Skeletal muscle cell (primary cell): ENCODE measurements around the gene TTYH3.

ENCODE experiments used
- DNase-seq: peaks from one replicate; pipeline ENCODE4 v3.0.0-alpha.2; 2010; ENCODE audit warnings: low read depth
- H3K4me3 ChIP-seq: 2 replicates; pipeline ENCODE4 v1.5.1; 2011; ENCODE audit warnings: low read depth, mild to moderate bottlenecking, control low read depth, low read length, moderate library complexity

Gene TTYH3

DNA sequence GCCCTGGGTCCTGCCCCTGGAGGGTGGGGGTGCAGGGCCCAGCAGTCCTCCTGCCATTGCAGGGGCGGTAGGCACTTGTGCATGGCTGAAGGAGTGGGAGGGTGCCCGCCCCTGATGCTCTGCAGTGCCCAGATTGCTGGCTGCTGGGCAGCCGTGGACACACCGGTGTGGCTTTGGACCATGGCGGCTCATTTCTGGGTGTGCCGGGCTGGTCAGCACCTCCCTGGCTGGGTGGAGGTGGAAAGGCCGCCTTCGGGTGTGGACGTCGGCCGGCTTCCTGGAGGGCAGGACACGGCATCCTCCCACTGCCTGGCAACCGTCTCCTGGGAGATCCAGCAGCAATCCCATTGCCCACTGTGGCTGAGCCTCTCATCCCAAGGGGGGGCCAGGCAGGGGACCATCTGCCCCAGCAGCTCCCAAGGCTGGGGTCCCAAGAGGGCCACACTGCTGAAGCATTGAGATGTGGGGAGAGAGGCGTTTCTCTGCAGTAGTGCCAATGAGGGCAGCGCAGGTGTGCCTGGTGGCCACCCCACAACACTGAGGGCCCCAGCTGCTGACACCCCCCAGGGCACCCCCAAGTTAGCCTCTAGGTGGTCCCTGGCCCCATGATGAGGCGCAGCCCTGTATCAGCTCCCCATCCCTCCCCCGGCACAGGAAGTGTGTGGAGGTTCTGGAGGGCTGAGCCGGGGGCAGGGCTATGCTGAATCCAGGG is 12.9 kb downstream of the TTYH3 start:
- H3K4me3 ChIP-seq: no peak overlapping the region
- DNase-seq: no peak

- H3K4me3 ChIP-seq: no peak overlapping the region
- no peak for DNase-seq
These were observed 13.6 kb downstream of the TTYH3 start for GRCh38 chr7:2645274-2645868.

GRCh38 chr7:2646336-2646679 is 14.5 kb downstream of the TTYH3 start:
- no peak for DNase-seq
- H3K4me3 ChIP-seq: no peak overlapping the region

DNA sequence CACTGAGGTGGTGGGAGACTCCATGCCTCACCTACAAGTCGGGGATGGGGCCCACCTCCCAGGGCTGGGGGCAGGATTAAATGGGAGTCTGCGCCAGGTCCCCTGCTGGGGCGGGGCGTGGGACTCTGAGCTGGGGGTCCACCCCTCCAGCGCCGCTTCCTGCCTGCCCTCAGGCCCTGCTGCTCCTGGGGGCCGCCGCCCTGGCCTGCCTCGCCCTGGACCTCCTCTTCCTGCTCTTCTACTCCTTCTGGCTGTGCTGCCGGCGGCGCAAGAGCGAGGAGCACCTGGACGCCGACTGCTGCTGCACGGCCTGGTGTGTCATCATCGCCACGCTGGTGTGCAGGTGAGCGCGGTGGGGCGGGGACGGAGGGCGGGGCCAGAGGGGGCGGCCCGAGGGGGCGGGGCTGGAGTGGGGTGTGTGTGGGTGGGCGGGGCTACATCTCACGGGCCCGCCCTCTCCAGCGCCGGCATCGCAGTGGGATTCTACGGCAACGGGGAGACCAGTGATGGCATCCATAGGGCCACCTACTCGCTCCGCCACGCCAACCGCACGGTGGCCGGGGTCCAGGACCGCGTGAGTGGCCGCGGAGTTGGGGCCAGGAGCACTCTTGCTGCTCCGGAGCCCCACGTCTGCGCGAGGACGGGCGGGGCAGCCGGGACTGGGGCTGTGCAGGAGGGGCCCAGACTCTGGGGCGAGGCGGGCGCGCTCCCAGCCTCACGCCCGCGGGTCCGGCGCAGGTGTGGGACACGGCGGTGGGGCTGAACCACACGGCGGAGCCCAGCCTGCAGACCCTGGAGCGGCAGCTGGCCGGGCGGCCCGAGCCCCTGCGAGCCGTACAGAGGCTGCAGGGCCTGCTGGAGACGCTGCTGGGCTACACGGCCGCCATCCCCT is 15.1 kb downstream of the TTYH3 start:
- H3K4me3 ChIP-seq: no peak overlapping the region
- DNase-seq: no peak

- no peak for DNase-seq
These were observed 15.9 kb downstream of the TTYH3 start for GRCh38 chr7:2647594-2648172.

DNA sequence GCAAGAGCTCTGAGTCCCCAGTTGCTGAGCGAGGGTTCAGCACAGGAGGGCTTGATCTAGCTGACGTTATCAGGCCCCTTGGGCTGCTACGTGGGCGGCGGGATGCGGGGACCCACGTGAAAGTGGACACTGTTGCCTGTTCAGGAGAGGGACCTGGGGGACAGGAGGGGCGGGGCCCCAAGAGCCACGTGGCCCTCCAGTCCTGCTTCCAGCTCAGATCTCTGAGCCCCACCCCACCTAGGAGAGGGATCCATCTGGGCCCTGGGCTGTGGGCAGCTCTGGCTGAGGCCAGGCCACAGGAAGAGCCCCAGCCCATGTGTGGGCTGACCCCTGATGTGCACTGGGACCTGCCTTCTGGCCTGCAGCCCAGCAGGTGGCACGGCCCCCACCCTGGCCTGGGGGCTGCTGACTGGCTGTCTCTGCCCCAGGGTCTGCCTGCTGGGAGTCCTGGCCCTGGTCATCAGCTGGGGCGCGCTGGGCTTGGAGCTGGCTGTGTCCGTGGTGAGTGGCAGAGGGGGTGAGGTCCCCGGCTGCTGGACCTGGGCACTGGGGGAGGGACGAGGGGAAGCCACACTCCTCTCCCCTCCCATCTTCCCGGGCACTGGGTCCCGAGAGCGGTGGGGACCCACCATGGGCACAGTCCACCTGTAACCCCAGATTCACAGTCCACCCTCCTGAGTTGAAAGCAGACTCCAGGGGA is 17.5 kb downstream of the TTYH3 start:
- DNase-seq: no peak
- no peak overlapping the region for H3K4me3 ChIP-seq

More at GRCh38 chr7:2647594-2648172, 15.9 kb downstream of the TTYH3 start:
- H3K4me3 ChIP-seq: no peak overlapping the region

GRCh38 chr7:2649991-2650390 is 18.2 kb downstream of the TTYH3 start:
- no peak for DNase-seq
- no peak overlapping the region for H3K4me3 ChIP-seq

GRCh38 chr7:2650451-2650850 is 18.7 kb downstream of the TTYH3 start:
- H3K4me3 ChIP-seq: no peak overlapping the region
- DNase-seq: no peak

GRCh38 chr7:2651336-2651735 is 19.6 kb downstream of the TTYH3 start:
- no peak for DNase-seq
- no peak overlapping the region for H3K4me3 ChIP-seq

DNA sequence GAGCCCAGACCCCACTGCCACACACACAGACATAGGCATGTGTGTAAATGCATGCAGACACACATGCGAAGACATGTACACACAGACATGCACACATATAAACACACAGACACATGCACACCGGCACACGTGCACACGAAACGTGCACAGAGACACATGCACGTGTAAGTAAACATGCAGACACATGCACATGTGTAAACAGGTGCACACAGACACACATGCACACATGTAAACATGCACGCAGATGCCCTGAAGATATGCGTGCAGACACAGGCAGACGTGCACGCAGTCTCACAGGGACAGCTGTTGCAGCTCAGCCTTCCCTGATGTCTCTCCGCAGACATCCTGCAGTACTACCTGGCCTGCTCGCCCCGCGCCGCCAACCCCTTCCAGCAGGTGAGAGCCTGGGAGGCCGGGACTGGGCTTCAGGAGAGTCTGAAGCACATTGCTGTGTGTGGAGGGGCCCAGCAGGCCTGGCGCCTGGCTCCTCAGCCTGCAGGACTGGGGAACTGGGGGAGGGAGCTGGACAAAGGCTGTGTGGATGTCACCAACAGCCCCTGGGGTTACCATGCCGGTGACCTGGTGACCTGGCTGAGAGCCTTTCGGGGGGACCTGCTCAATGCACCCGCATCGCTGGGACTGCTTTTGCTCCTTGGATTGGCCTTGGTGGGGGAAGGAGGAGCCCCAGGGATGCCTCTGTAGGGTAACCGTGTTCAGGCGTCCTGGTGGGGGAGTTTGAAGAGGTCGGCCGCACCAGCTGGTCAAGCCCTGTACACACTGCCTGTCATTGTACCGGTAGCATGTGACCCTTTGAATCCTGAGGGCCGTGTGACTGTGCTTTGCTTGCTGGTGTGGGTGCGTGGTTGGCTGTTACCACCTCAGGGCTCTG is 20.3 kb downstream of the TTYH3 start:
- DNase-seq: no peak
- H3K4me3 ChIP-seq: no peak overlapping the region

DNA sequence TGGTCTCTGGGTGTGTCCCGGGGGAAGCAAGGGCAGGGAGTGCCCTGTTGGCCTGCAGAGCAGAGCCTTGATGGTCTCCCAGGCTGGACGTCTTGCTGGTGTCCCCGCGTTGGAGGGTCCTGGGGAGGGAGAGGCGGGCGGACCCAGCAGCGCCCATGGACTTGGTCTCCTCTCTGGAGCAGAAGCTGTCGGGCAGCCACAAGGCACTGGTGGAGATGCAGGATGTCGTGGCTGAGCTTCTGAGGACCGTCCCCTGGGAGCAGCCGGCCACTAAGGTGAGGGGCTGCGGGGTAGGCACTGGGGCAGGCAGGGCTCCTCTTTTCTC is 20.9 kb downstream of the TTYH3 start:
- DNase-seq: no peak
- no peak overlapping the region for H3K4me3 ChIP-seq

- H3K4me3 ChIP-seq: no peak overlapping the region
- DNase-seq: no peak
These were observed 22.3 kb downstream of the TTYH3 start for GRCh38 chr7:2654059-2654458.

GRCh38 chr7:2655870-2656614 is 24.3 kb downstream of the TTYH3 start:
- no peak overlapping the region for H3K4me3 ChIP-seq
- DNase-seq: no peak

- no peak overlapping the region for H3K4me3 ChIP-seq
- DNase-seq: no peak
These were observed 25.4 kb downstream of the TTYH3 start for GRCh38 chr7:2657208-2657607.

GRCh38 chr7:2657920-2658671 is 26.3 kb downstream of the TTYH3 start:
- DNase-seq: no peak
- H3K4me3 ChIP-seq: no peak overlapping the region

DNA sequence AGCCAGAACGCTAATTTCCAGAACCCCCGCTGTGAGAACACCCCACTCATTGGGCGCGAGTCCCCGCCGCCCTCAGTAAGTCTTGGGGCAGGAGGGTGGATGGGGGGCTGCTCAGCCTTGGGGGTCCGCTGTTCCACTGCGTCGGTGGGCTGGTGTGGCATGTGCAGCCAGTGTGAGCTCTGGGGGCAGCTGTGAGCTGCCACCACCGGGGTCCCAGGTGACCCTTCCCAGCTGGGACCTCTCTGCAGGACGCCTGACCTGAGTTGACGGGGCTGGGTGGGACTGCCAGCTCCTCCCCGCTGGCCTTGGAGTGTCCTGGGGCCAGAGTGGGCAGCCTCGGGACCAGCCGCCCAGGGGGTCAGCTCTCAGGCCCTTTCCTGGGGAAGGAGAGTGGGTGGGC is 27.2 kb downstream of the TTYH3 start:
- H3K4me3 ChIP-seq: no peak overlapping the region
- no peak for DNase-seq

DNA sequence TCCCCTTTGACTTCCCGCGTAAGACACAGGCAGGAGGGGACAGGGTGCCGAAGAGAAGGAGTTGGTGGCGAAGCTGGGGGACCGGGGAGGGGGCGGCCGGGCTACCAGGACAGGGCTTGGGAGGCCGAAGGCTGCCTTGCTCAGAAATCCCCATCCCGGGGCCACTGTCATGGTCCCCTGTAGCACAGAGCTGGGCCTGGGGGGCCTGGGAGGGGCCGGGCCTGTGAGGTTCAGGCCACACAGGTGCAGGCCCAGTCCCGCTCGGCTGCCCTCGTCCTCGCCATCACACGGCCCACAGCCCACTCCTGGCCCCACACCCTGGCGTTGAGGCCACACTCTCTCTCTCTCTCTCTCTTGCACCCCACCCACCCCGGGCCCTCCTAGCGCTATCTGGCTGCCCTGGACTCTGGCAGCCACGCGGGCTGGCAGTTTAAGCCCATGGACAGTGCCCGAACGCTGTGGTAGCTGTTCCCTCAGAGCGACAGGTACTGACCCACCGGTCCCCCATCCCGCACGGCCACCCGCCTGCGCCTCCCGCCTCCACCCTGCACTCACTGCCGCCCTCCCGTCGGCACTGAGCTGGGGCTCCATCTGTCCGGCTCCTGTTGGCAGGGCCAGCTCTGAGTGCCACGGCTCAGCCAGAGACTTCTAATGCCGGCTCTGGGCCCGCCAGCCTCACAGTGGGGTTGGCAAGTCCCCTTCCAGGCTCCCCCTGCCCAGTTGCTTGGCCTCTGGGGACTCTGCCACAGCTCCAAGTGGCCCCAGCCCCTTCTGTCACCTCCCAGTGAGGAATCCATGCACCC is 28.0 kb downstream of the TTYH3 start:
- no peak for DNase-seq
- no peak overlapping the region for H3K4me3 ChIP-seq
